B cell (primary cell): ENCODE results near the gene AHCTF1. TPM values are rescaled to one million over a fixed set of nuclear protein-coding genes. Genes with fewer than 3 reads are reported as not detected.
"Not testable (repeated sequence)": the region's sequence is repeated elsewhere in the genome, so short reads cannot be mapped to it uniquely, and the experiment has no call there.

Experiments used
- ATAC-seq: fragments of 200-7000 bp; cut with Tn5 transposase; one replicate; pipeline ENCODE4 v1.10.0; 2021; ENCODE audit warnings: low read depth, mild to moderate bottlenecking, moderate number of reproducible peaks, moderate library complexity
- CTCF ChIA-PET: fragments of 350-600 bp; sonication (Branson Sonifier 250); formaldehyde crosslinking; loops from one replicate; lab custom pipeline; 2021; ENCODE audit warnings: antibody characterized with exemption, inconsistent platforms; lab: Charles Lee
- POLR2A ChIA-PET: fragments of 350-600 bp; sonication (Branson Sonifier 250); formaldehyde crosslinking; loops from one replicate; lab custom pipeline; 2021; ENCODE audit warnings: antibody characterized with exemption; lab: Charles Lee
- DNase-seq: peaks from one replicate; pipeline ENCODE4 v3.0.0; 2013
- H2AFZ ChIP-seq: 2 replicates; pipeline ENCODE4 v1.6.1; 2012; ENCODE audit warnings: mild to moderate bottlenecking, low read depth, low read length; ENCODE audit not compliant: insufficient read depth, poor library complexity, severe bottlenecking
- H3K27ac ChIP-seq, 2 donors: 1 replicate in 1 of 2; 2 replicates in 1 of 2; pipeline ENCODE4 v1.5.1; 2012 to 2013; ENCODE audit warnings: low read length in 2 of 2, mild to moderate bottlenecking in 2 of 2, moderate library complexity in 1 of 2
- H3K27me3 ChIP-seq, 4 experiments: fragments of 200-600 bp in 1 of 4; sonication (generic) in 1 of 4; replicated peaks in 1 of 4; 1 replicate in 2 of 4; 2 replicates in 2 of 4; pipeline versions ENCODE4 v1.6.1 to v1.7.0; 2013 to 2016; ENCODE audit warnings: low read length in 3 of 4, mild to moderate bottlenecking in 2 of 4, mixed read lengths in 1 of 4, moderate library complexity in 1 of 4; ENCODE audit not compliant: insufficient read depth in 4 of 4, control insufficient read depth in 3 of 4; ENCODE audit errors: control extremely low read depth in 1 of 4
- H3K36me3 ChIP-seq, 2 experiments: replicated peaks in 1 of 2; 1 replicate in 1 of 2; 2 replicates in 1 of 2; pipeline versions ENCODE4 v1.6.1 to v1.7.1; 2013; ENCODE audit warnings: low read length in 1 of 2; ENCODE audit not compliant: insufficient read depth in 2 of 2, control insufficient read depth in 1 of 2; ENCODE audit errors: control extremely low read depth in 1 of 2, extremely low read depth in 1 of 2
- H3K4me1 ChIP-seq, 2 donors: fragments of 200-600 bp in 1 of 2; sonication (generic) in 1 of 2; 1 replicate in 1 of 2; 2 replicates in 1 of 2; pipeline versions ENCODE4 v1.5.1 to v1.6.1; 2013 to 2017; ENCODE audit warnings: low read length in 2 of 2; ENCODE audit not compliant: control insufficient read depth in 2 of 2, insufficient read depth in 2 of 2
- H3K4me2 ChIP-seq: replicated peaks from 2 replicates; pipeline ENCODE3; 2012; ENCODE audit warnings: mild to moderate bottlenecking, low read depth, low read length; ENCODE audit not compliant: poor library complexity, severe bottlenecking
- H3K4me3 ChIP-seq, 5 experiments: fragments of 200-600 bp in 1 of 5; sonication (generic) in 1 of 5; 1 replicate in 3 of 5; 2 replicates in 2 of 5; pipeline versions ENCODE4 v1.5.1 to v1.7.0; 2011 to 2016; ENCODE audit warnings: low read length in 4 of 5, mild to moderate bottlenecking in 4 of 5, low read depth in 2 of 5, control low read depth in 1 of 5, moderate library complexity in 1 of 5; ENCODE audit not compliant: insufficient read depth in 1 of 5; ENCODE audit errors: control extremely low read depth in 1 of 5, extremely low read depth in 1 of 5
- H3K79me2 ChIP-seq: fragments of 200-600 bp; sonication (generic); one replicate; pipeline ENCODE4 v1.6.0; 2016; ENCODE audit warnings: low read length; ENCODE audit not compliant: control insufficient read depth, insufficient read depth
- H3K9ac ChIP-seq: fragments of 200-600 bp; sonication (generic); 2 replicates; pipeline ENCODE4 v1.6.1; 2017; ENCODE audit warnings: mild to moderate bottlenecking, low read length, moderate library complexity
- H3K9me3 ChIP-seq, 3 donors: one replicate each; pipeline versions ENCODE4 v1.6.1 to v1.7.1; 2013; ENCODE audit warnings: low read length in 2 of 3; ENCODE audit not compliant: control insufficient read depth in 2 of 3, insufficient read depth in 1 of 3; ENCODE audit errors: control extremely low read depth in 1 of 3
- H4K20me1 ChIP-seq: 2 replicates; pipeline ENCODE4 v1.6.0; 2012; ENCODE audit warnings: mild to moderate bottlenecking, low read length; ENCODE audit not compliant: insufficient read depth, control insufficient read depth, poor library complexity, severe bottlenecking
- H3K27ac Mint-ChIP-seq: one replicate; pipeline ENCODE4 v1.8.0; 2021; ENCODE audit warnings: mixed read lengths
- H3K27me3 Mint-ChIP-seq: one replicate; pipeline ENCODE4 v1.8.0; 2021; ENCODE audit warnings: mixed read lengths
- H3K4me1 Mint-ChIP-seq: one replicate; pipeline ENCODE4 v1.8.0; 2021; ENCODE audit warnings: mixed read lengths
- H3K4me3 Mint-ChIP-seq: one replicate; pipeline ENCODE4 v1.8.0; 2021; ENCODE audit warnings: mixed read lengths
- H3K9me3 Mint-ChIP-seq: one replicate; pipeline ENCODE4 v1.8.0; 2022; ENCODE audit warnings: mixed read lengths; ENCODE audit not compliant: insufficient read depth
- EZH2 ChIP-seq: IDR thresholded peaks from 2 replicates; pipeline ENCODE4 v1.6.1; 2012; ENCODE audit warnings: borderline replicate concordance, low read depth, mild to moderate bottlenecking, moderate library complexity, low read length; ENCODE audit not compliant: insufficient read depth, poor library complexity, severe bottlenecking
- WGBS: methylation state at CpG from one replicate; pipeline ENCODE4 v1.1.5; 2013; ENCODE audit warnings: missing lambda C conversion rate; ENCODE audit not compliant: insufficient coverage; 5-methylcytosine and 5-hydroxymethylcytosine counted together
- intact Hi-C: fragments of 100-400 bp; cut with micrococcal nuclease; formaldehyde crosslinking; loops from one replicate; pipeline ENCODE4 v1.10.0; 2022
- polyA plus RNA-seq: library from polyadenylated mRNA; depleted of rRNA; stranded (reverse); fragments of >200 nt; gene quantifications from 2 replicates; pipeline ENCODE4 v1.2.3, GENCODE V29; 2012
- total RNA-seq, 2 donors: library from RNA; stranded (reverse); fragments of 120-200 nt in 1 of 2; gene quantifications; 1 replicate in 1 of 2; 2 replicates in 1 of 2; pipeline versions ENCODE4 v1.2.3 to v1.2.4, GENCODE V29; 2013 to 2022
- TF ChIP-seq, protein P1 (sequence below): fragments of 200-600 bp; IDR thresholded peaks from one replicate; pipeline ENCODE4 v1.8.0; 2022; ENCODE audit warnings: antibody characterized with exemption, mild to moderate bottlenecking

AHCTF1 gene
- total and polyA plus RNA-seq, 2 donors (not counting 1 experiment from before 2014, with no cell fraction given) = 8.6 to 34.8 TPM

DNA sequence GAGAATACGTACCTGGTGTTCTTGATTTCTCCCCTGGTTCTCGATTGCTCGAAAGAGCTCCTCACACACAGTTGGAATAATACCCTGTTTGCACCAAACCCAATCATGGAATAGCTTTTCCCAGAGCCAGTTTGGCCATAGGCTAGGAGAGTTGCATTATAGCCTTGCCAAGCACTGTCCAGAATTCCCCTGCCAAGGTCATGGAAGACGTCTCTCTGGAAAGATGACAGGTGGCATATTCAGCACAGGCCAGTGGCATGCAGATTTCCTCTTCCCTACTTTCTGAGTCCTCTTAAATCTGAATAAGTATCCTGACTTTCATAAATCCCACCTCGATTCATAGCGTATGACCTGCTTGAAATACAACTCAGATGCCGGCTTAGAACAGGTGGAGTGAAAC, 111.1 kb downstream of the AHCTF1 start:
- 84% methylated on average over 4 of the region's 7 CpGs for WGBS
- H3K27ac ChIP-seq = no peak overlapping the region
- ATAC-seq = no peak
- peaks cover 0 to 3% of the 10 kb centered on the region in 2 donors for H3K4me1 ChIP-seq
- intact Hi-C loops = no loop called here
- H3K4me2 ChIP-seq = no peak overlapping the region
- peaks cover 8% of the 10 kb centered on the region for H3K27me3 Mint-ChIP-seq
- H3K4me3 ChIP-seq = no peak overlapping the region
- no peak for DNase-seq
- no peak overlapping the region for H3K4me3 Mint-ChIP-seq
- H4K20me1 ChIP-seq = no peaks in the 10 kb centered on the region
- no peaks in the 10 kb centered on the region for H3K4me1 Mint-ChIP-seq
- no peaks in the 10 kb centered on the region for H3K79me2 ChIP-seq
- POLR2A ChIA-PET = no interaction called here
- no peak overlapping the region for H2AFZ ChIP-seq
- TF ChIP-seq EZH2 = no peak
- TF ChIP-seq, protein P1, sequence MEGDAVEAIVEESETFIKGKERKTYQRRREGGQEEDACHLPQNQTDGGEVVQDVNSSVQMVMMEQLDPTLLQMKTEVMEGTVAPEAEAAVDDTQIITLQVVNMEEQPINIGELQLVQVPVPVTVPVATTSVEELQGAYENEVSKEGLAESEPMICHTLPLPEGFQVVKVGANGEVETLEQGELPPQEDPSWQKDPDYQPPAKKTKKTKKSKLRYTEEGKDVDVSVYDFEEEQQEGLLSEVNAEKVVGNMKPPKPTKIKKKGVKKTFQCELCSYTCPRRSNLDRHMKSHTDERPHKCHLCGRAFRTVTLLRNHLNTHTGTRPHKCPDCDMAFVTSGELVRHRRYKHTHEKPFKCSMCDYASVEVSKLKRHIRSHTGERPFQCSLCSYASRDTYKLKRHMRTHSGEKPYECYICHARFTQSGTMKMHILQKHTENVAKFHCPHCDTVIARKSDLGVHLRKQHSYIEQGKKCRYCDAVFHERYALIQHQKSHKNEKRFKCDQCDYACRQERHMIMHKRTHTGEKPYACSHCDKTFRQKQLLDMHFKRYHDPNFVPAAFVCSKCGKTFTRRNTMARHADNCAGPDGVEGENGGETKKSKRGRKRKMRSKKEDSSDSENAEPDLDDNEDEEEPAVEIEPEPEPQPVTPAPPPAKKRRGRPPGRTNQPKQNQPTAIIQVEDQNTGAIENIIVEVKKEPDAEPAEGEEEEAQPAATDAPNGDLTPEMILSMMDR = no peak
- no peaks in the 10 kb centered on the region for H3K9me3 Mint-ChIP-seq
- H3K27me3 ChIP-seq = peaks cover 0 to 3% (median 0%) of the 10 kb centered on the region in 4 experiments
- H3K27ac Mint-ChIP-seq = no peak overlapping the region
- no peak overlapping the region for H3K9ac ChIP-seq
- CTCF ChIA-PET = no interaction called here
- no peaks in the 10 kb centered on the region for H3K36me3 ChIP-seq
- no peaks in the 10 kb centered on the region for H3K9me3 ChIP-seq

DNA sequence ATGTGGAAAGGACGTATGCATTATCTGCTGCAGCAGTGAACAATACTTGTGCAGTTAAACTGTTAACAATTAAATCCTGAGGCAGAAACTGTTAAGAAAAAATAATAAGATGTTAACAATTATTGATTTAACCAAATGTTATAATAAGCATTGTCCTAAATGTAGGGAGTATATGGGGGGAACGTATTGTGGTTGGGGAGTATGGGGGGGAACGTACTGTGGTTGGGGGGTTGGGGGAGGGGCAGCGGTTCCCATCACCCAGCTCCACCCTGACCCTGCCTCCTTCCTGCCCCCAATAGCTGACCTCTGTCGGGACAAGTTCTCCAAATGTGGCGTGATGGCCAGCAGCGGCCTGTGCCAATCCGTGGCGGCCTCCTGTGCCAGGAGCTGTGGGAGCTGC, 114.0 kb downstream of the AHCTF1 start:
- H3K27ac Mint-ChIP-seq, H3K9me3 Mint-ChIP-seq, H4K20me1 ChIP-seq, H3K9ac ChIP-seq, H3K79me2 ChIP-seq, ATAC-seq, H3K4me3 ChIP-seq, H3K4me2 ChIP-seq, CTCF ChIA-PET, H3K27me3 ChIP-seq, H3K4me1 Mint-ChIP-seq, H2AFZ ChIP-seq, H3K36me3 ChIP-seq, H3K9me3 ChIP-seq, H3K27ac ChIP-seq, POLR2A ChIA-PET, H3K4me3 Mint-ChIP-seq, H3K4me1 ChIP-seq, intact Hi-C loops: not testable (repeated sequence)
- H3K27me3 Mint-ChIP-seq = peaks cover 26% of the 10 kb centered on the region
- no CpG with 5 or more reads among the region's 9 CpGs for WGBS
- DNase-seq = peak; percentile 63
